ENCODE data around the gene OPRD1.

DNA sequence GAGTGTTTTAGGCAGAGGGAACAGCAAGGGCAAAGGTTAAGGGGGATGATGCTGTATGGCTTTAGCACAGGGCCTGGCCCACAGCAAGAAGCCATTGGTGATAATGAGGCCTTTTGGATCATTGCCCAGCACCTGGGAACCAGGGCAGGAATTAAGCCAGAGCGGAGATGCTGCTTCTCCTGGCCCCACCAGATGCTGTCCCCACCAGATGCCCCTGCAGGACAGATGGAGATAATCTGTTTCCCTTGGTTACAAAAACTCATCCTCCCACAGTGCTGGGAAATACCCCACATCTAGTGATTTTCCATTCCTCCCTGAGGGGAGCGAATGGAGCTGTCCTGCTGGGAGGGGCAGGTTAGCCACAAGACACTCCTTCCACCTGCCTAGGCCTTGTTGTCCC, 18.8 kb downstream of the OPRD1 start:
- TF ChIP-seq, protein P1, sequence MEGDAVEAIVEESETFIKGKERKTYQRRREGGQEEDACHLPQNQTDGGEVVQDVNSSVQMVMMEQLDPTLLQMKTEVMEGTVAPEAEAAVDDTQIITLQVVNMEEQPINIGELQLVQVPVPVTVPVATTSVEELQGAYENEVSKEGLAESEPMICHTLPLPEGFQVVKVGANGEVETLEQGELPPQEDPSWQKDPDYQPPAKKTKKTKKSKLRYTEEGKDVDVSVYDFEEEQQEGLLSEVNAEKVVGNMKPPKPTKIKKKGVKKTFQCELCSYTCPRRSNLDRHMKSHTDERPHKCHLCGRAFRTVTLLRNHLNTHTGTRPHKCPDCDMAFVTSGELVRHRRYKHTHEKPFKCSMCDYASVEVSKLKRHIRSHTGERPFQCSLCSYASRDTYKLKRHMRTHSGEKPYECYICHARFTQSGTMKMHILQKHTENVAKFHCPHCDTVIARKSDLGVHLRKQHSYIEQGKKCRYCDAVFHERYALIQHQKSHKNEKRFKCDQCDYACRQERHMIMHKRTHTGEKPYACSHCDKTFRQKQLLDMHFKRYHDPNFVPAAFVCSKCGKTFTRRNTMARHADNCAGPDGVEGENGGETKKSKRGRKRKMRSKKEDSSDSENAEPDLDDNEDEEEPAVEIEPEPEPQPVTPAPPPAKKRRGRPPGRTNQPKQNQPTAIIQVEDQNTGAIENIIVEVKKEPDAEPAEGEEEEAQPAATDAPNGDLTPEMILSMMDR (IDR thresholded peaks at IDR 0.05), result no peak
- no peak for TF ChIP-seq POLR2A (IDR thresholded peaks at IDR 0.05)
